Suprapubic skin (tissue), 4 donors: Measurements from ENCODE around the gene AFG1L.

Source experiments
- EP300 ChIP-seq: sonication (generic); formaldehyde crosslinking; IDR thresholded peaks from one replicate; pipeline ENCODE4 v1.6.1; 2017; ENCODE audit warnings: antibody characterized with exemption
- POLR2A ChIP-seq, 2 donors: fragments of 450-650 bp; IDR thresholded peaks; one replicate each; pipeline ENCODE4 v1.6.1; 2017; ENCODE audit warnings: antibody characterized with exemption in 2 of 2, mild to moderate bottlenecking in 2 of 2, moderate library complexity in 2 of 2
- POLR2AphosphoS5 ChIP-seq, 3 donors: sonication (generic); formaldehyde crosslinking; IDR thresholded peaks; one replicate each; pipeline ENCODE4 v1.6.1; 2017; ENCODE audit warnings: antibody characterized with exemption in 3 of 3
- TF ChIP-seq, protein P1 (sequence below), 2 donors: fragments of 200-600 bp in 1 of 2; fragments of 450-650 bp in 1 of 2; sonication (generic) in 1 of 2; IDR thresholded peaks; one replicate each; pipeline ENCODE4 v1.5.1; 2016 to 2019; ENCODE audit warnings: antibody characterized with exemption in 2 of 2, mild to moderate bottlenecking in 1 of 2, moderate library complexity in 1 of 2

DNA sequence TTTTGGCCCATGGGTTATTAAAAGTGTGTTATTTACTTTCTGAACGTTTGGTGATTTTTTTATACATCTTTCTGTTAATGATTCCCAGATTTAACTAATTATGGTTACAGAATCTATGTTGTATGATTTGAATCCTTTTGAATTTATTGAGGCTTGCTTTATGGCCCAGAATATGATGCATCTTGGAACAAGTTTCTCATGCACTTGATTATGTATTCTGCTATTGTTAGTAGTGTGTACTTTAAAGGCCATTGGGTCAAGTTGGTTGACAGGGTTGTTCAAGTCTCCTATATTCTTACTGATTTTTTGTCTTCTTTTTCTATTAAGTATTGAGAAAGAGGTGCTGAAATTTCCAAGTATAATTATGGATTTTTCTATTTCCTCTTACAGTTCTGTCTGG lies 160.8 kb downstream of the AFG1L start:
- TF ChIP-seq, protein P1, sequence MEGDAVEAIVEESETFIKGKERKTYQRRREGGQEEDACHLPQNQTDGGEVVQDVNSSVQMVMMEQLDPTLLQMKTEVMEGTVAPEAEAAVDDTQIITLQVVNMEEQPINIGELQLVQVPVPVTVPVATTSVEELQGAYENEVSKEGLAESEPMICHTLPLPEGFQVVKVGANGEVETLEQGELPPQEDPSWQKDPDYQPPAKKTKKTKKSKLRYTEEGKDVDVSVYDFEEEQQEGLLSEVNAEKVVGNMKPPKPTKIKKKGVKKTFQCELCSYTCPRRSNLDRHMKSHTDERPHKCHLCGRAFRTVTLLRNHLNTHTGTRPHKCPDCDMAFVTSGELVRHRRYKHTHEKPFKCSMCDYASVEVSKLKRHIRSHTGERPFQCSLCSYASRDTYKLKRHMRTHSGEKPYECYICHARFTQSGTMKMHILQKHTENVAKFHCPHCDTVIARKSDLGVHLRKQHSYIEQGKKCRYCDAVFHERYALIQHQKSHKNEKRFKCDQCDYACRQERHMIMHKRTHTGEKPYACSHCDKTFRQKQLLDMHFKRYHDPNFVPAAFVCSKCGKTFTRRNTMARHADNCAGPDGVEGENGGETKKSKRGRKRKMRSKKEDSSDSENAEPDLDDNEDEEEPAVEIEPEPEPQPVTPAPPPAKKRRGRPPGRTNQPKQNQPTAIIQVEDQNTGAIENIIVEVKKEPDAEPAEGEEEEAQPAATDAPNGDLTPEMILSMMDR (IDR thresholded peaks at IDR 0.05) = no peak
- no peak for TF ChIP-seq EP300
- TF ChIP-seq POLR2AphosphoS5 (IDR thresholded peaks at IDR 0.05) = no peak
- no peak for TF ChIP-seq POLR2A (IDR thresholded peaks at IDR 0.05)
